Suppressor macrophage treated with lipopolysaccharide for 1 hour (primary cell): ENCODE measurements around the gene HEBP2.
"Not testable (repeated sequence)": the region's sequence is repeated elsewhere in the genome, so short reads cannot be mapped to it uniquely, and the experiment has no call there.

Experiments used
- DNase-seq, 3 donors: peaks; one replicate each; pipeline ENCODE4 v3.0.0-alpha.2; 2020 to 2022

Gene HEBP2

GRCh38 chr6:138424004-138424904 is 20.2 kb downstream of the HEBP2 start:
- DNase-seq: no peak

- not testable (repeated sequence) for DNase-seq
These were observed 21.2 kb downstream of the HEBP2 start for GRCh38 chr6:138425256-138425655.

GRCh38 chr6:138426500-138427123 is 22.6 kb downstream of the HEBP2 start:
- DNase-seq: no peak

GRCh38 chr6:138427701-138428100 is 23.7 kb downstream of the HEBP2 start:
- DNase-seq: no peak

- peak; percentile 65 to 79 (median 75) for DNase-seq
These were observed 25.0 kb downstream of the HEBP2 start for GRCh38 chr6:138428944-138429598.

GRCh38 chr6:138429761-138430160 is 25.7 kb downstream of the HEBP2 start:
- no peak for DNase-seq

- DNase-seq: no peak
These were observed 26.5 kb downstream of the HEBP2 start for GRCh38 chr6:138430361-138431145.

- peak; percentile 84 to 91 (median 89) for DNase-seq
These were observed 27.4 kb downstream of the HEBP2 start for GRCh38 chr6:138431256-138432062.

GRCh38 chr6:138432063-138432356 is 28.0 kb downstream of the HEBP2 start:
- DNase-seq: no peak

- DNase-seq: no peak
These were observed 30.1 kb downstream of the HEBP2 start for GRCh38 chr6:138434096-138434495.

- DNase-seq: peak; percentile 62 to 85 (median 84)
These were observed 30.9 kb downstream of the HEBP2 start for GRCh38 chr6:138434925-138435324.

- no peak for DNase-seq
These were observed 35.5 kb downstream of the HEBP2 start for GRCh38 chr6:138439546-138439945.

- DNase-seq: no peak
These were observed 36.3 kb downstream of the HEBP2 start for GRCh38 chr6:138440296-138440695.

- peak; percentile 33 to 48 (median 47) for DNase-seq
These were observed 36.8 kb downstream of the HEBP2 start for GRCh38 chr6:138440758-138441357.

- DNase-seq: no peak
These were observed 37.9 kb downstream of the HEBP2 start for GRCh38 chr6:138441965-138442364.

GRCh38 chr6:138442663-138443062 is 38.6 kb downstream of the HEBP2 start:
- DNase-seq: no peak

- DNase-seq: no peak
These were observed 40.0 kb downstream of the HEBP2 start for GRCh38 chr6:138443979-138444378.

GRCh38 chr6:138446821-138447220 is 42.8 kb downstream of the HEBP2 start:
- DNase-seq: no peak

GRCh38 chr6:138450445-138450844 is 46.4 kb downstream of the HEBP2 start:
- DNase-seq: no peak

- no peak for DNase-seq
These were observed 47.0 kb downstream of the HEBP2 start for GRCh38 chr6:138451043-138451442.

GRCh38 chr6:138454981-138455706 is 51.1 kb downstream of the HEBP2 start:
- DNase-seq: peak in 1 of 3 donors; percentile 46
